ENCODE results near the gene PLAAT5. TPM values are rescaled to one million over a fixed set of nuclear protein-coding genes. Genes with fewer than 3 reads are reported as not detected.
"Not testable (repeated sequence)": the region's sequence is repeated elsewhere in the genome, so short reads cannot be mapped to it uniquely, and the experiment has no call there.

The PLAAT5 gene
- total RNA-seq, 3 donors from 2014 or later (not counting 1 experiment from before 2014, with no cell fraction given) = 0.59 to 3.0 (median 0.95) TPM

- Mint-ChIP-seq H3K4me1 (peaks cover 79 to 81% of the 10 kb centered on the region in 2 donors), H3K27ac (peak overlapping the region; percentile 93 to 97), H3K9me3 (no peaks in the 10 kb centered on the region), H3K27me3 (ENCODE audit: low read depth in 2 of 2) (no peaks in the 10 kb centered on the region), H3K4me3 (peak overlapping the region; percentile 55), H3K36me3 (no peaks in the 10 kb centered on the region)
- no peak for TF ChIP-seq CTCF (IDR thresholded peaks at IDR 0.05)
- intact Hi-C loops (cut with micrococcal nuclease) = no loop called here
- no peak for ATAC-seq
- H3K4me3 ChIP-seq (ENCODE audit: low read length) = no peak overlapping the region
- no peak for DNase-seq
- no peaks in the 10 kb centered on the region for H3K36me3 ChIP-seq (ENCODE audit: control insufficient read depth, insufficient read depth, low read length)
- peaks cover 62% of the 10 kb centered on the region for H3K4me1 ChIP-seq (ENCODE audit: control insufficient read depth, insufficient read depth, low read length)
- no peaks in the 10 kb centered on the region for H3K27me3 ChIP-seq (ENCODE audit: control insufficient read depth, insufficient read depth, low read length)
- no peaks in the 10 kb centered on the region for H3K9me3 ChIP-seq (ENCODE audit: control insufficient read depth, insufficient read depth, low read length)
- WGBS (ENCODE audit: insufficient coverage) = 84% methylated on average over 4 of the region's 4 CpGs
- H3K27ac ChIP-seq (ENCODE audit: low read length) = peak overlapping the region; percentile 18
Observed at GRCh38 chr11:63532799-63533475, 42.0 kb upstream of the PLAAT5 start.

DNA sequence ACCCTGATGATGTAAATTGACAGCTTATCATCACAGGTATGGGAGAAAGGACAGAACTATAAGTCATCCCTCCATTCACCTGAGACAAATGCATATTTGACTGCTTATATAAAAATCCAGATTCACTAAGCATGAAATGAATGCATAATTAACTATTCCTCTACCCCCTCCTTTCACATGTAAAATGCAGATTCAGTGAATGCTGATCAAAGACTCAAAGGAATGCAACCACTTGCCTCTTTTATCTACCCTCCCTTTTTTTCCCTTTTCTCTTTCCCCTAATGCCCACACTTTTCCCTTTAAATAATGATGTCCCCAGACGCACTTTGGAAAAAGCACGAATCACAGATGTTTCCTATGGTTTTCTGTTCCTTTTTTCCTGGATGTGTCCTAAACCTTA is 41.1 kb upstream of the PLAAT5 start:
- no peak for TF ChIP-seq CTCF (IDR thresholded peaks at IDR 0.05)
- Histone ChIP-seq H3K27me3 (ENCODE audit: control insufficient read depth, insufficient read depth, low read length) (no peaks in the 10 kb centered on the region), H3K4me1 (ENCODE audit: control insufficient read depth, insufficient read depth, low read length) (peaks cover 53% of the 10 kb centered on the region), H3K36me3 (ENCODE audit: control insufficient read depth, insufficient read depth, low read length) (no peaks in the 10 kb centered on the region), H3K4me3 (ENCODE audit: low read length) (no peak overlapping the region), H3K9me3 (ENCODE audit: control insufficient read depth, insufficient read depth, low read length) (no peaks in the 10 kb centered on the region), H3K27ac (ENCODE audit: low read length) (peak overlapping the region; percentile 68)
- Mint-ChIP-seq H3K27me3 (ENCODE audit: low read depth in 2 of 2) (no peaks in the 10 kb centered on the region), H3K27ac (peak overlapping the region; percentile 93 to 97), H3K36me3 (no peaks in the 10 kb centered on the region), H3K4me3 (peak overlapping the region; percentile 70), H3K9me3 (no peaks in the 10 kb centered on the region), H3K4me1 (peaks cover 71 to 73% of the 10 kb centered on the region in 2 donors)
- no peak for ATAC-seq
- 83% methylated on average over 2 of the region's 2 CpGs for WGBS (ENCODE audit: insufficient coverage)
- intact Hi-C loops (cut with micrococcal nuclease) = no loop called here
- DNase-seq = no peak

GRCh38 chr11:63531074-63531792 is 40.3 kb upstream of the PLAAT5 start:
- H3K9me3 ChIP-seq (ENCODE audit: control insufficient read depth, insufficient read depth, low read length); H3K36me3 ChIP-seq (ENCODE audit: control insufficient read depth, insufficient read depth, low read length); H3K27me3 ChIP-seq (ENCODE audit: control insufficient read depth, insufficient read depth, low read length); H3K9me3 Mint-ChIP-seq; H3K4me3 ChIP-seq (ENCODE audit: low read length); H3K27me3 Mint-ChIP-seq (ENCODE audit: low read depth in 2 of 2); H3K36me3 Mint-ChIP-seq: not testable (repeated sequence)
- Mint-ChIP-seq H3K27ac (peak overlapping the region; percentile 93 to 97), H3K4me1 (peaks cover 64 to 65% of the 10 kb centered on the region in 2 donors), H3K4me3 (peak overlapping the region; percentile 70)
- no CpG with 5 or more reads among the region's 6 CpGs for WGBS (ENCODE audit: insufficient coverage)
- intact Hi-C loops (cut with micrococcal nuclease) = loop anchor here (1.0 kb wide), 3 partner anchors 22 to 52 kb away; no protein-coding TSS in a partner anchor
- DNase-seq (peak; percentile 56 to 89), ATAC-seq (peak; percentile 87 to 95 (median 94))
- H3K27ac ChIP-seq (ENCODE audit: low read length) = peak overlapping the region; percentile 68
- H3K4me1 ChIP-seq (ENCODE audit: control insufficient read depth, insufficient read depth, low read length) = peaks cover 47% of the 10 kb centered on the region

DNA sequence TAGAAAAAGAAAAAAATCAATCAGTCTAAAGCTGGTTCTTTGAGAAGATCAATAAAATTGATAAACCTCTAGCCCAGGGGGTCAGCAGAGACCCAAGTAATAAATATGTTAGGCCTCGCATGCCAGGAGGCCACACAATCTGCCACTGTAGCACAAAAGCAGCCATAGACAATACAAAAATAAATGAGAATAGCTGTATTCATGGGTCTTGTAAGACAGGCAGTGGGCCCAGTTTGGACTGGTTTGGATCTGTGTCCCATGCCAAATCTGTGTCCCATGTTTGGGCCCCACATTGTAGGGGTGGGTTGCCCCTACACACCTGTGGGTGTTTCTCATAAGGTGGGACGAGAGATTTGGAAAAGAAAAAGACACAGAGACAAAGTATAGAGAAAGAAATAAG is 39.1 kb upstream of the PLAAT5 start:
- H3K36me3 ChIP-seq (ENCODE audit: control insufficient read depth, insufficient read depth, low read length) = no peaks in the 10 kb centered on the region
- no peaks in the 10 kb centered on the region for H3K27me3 Mint-ChIP-seq (ENCODE audit: low read depth in 2 of 2)
- H3K27ac Mint-ChIP-seq = peak overlapping the region; percentile 12
- no peak for ATAC-seq
- WGBS (ENCODE audit: insufficient coverage) = 96% methylated on average over 2 of the region's 2 CpGs
- no peak overlapping the region for H3K27ac ChIP-seq (ENCODE audit: low read length)
- no peaks in the 10 kb centered on the region for H3K27me3 ChIP-seq (ENCODE audit: control insufficient read depth, insufficient read depth, low read length)
- H3K9me3 Mint-ChIP-seq = no peaks in the 10 kb centered on the region
- H3K36me3 Mint-ChIP-seq = no peaks in the 10 kb centered on the region
- no peak overlapping the region for H3K4me3 Mint-ChIP-seq
- peaks cover 52 to 53% of the 10 kb centered on the region in 2 donors for H3K4me1 Mint-ChIP-seq
- intact Hi-C loops (cut with micrococcal nuclease) = no loop called here
- no peak overlapping the region for H3K4me3 ChIP-seq (ENCODE audit: low read length)
- no peak for DNase-seq
- TF ChIP-seq CTCF (IDR thresholded peaks at IDR 0.05) = no peak
- H3K4me1 ChIP-seq (ENCODE audit: control insufficient read depth, insufficient read depth, low read length) = peaks cover 35% of the 10 kb centered on the region
- no peaks in the 10 kb centered on the region for H3K9me3 ChIP-seq (ENCODE audit: control insufficient read depth, insufficient read depth, low read length)

DNA sequence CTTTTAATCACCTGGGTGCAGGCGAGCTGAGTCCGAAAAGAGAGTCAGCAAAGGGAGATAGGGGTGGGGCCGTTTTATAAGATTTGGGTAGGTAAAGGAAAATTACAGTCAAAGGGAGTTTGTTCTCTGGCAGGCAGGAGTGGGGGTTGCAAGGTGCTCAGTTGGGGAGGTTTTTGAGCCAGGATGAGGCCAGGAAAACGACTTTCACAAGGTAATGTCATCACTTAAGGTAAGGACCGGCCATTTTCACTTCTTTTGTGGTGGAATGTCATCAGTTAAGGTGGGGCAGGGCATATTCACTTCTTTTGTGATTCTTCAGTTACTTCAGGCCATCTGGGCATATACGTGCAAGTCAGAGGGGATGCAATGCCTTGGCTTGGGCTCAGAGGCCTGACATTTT is 38.4 kb upstream of the PLAAT5 start:
- H3K27me3 Mint-ChIP-seq (ENCODE audit: low read depth in 2 of 2); DNase-seq; H3K27me3 ChIP-seq (ENCODE audit: control insufficient read depth, insufficient read depth, low read length); H3K9me3 Mint-ChIP-seq; H3K4me3 ChIP-seq (ENCODE audit: low read length); intact Hi-C loops (cut with micrococcal nuclease); ATAC-seq; H3K27ac ChIP-seq (ENCODE audit: low read length); H3K9me3 ChIP-seq (ENCODE audit: control insufficient read depth, insufficient read depth, low read length); H3K4me3 Mint-ChIP-seq; H3K36me3 Mint-ChIP-seq; H3K36me3 ChIP-seq (ENCODE audit: control insufficient read depth, insufficient read depth, low read length): not testable (repeated sequence)
- WGBS (ENCODE audit: insufficient coverage) = 91% methylated on average over 6 of the region's 6 CpGs
- Mint-ChIP-seq H3K4me1 (peaks cover 48% of the 10 kb centered on the region in 2 donors), H3K27ac (peak overlapping the region; percentile 12)
- peaks cover 29% of the 10 kb centered on the region for H3K4me1 ChIP-seq (ENCODE audit: control insufficient read depth, insufficient read depth, low read length)

Data from natural killer cell (primary cell).